Endometrial microvascular endothelial cells (primary cell): ENCODE results near the gene ASAH2. TPM values are rescaled to one million over a fixed set of nuclear protein-coding genes. Genes with fewer than 3 reads are reported as not detected.
"Not testable (repeated sequence)": the region's sequence is repeated elsewhere in the genome, so short reads cannot be mapped to it uniquely, and the experiment has no call there.

ENCODE experiments used
- in situ Hi-C: cut with HindIII; loops from 2 replicates; pipeline ENCODE4 v1.10.0; 2017; ENCODE audit warnings: low sequenced_read_pairs, low pct_unique_long_range_greater_than_20kb; ENCODE audit errors: inconsistent ontology term
- total RNA-seq: library from RNA; depleted of rRNA; stranded (reverse); fragments of >200 nt; gene quantifications from one replicate; pipeline ENCODE4 v1.2.3, GENCODE V29; 2015; ENCODE audit errors: inconsistent ontology term

ASAH2 gene
- 0.65 TPM for total RNA-seq

DNA sequence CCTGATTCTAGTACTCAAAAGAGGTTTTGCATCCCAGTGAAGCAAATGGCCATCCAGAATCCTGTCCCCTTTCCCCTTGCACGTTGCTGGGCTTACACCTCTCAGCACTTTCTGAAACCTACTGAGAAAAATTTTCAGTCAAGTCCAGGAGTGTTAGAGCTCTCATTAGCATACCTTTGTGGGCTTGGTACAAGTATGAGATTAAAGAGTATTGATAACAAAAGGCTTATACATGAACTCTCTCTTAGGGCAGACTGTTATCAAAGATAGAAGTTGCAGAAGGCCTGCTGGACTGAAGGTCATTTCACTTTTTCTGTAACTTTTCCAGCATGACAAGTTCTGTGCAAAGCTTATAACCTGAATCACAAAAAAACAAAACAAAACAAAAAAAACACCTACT is at the start of gene ASAH2:
Gene ASAH2, minus strand, starts transcription at position 123 of the 400 bp plus-strand sequence. CDS start 2,906 bp downstream, outside the sequence.
- in situ Hi-C loops: no loop called here

DNA sequence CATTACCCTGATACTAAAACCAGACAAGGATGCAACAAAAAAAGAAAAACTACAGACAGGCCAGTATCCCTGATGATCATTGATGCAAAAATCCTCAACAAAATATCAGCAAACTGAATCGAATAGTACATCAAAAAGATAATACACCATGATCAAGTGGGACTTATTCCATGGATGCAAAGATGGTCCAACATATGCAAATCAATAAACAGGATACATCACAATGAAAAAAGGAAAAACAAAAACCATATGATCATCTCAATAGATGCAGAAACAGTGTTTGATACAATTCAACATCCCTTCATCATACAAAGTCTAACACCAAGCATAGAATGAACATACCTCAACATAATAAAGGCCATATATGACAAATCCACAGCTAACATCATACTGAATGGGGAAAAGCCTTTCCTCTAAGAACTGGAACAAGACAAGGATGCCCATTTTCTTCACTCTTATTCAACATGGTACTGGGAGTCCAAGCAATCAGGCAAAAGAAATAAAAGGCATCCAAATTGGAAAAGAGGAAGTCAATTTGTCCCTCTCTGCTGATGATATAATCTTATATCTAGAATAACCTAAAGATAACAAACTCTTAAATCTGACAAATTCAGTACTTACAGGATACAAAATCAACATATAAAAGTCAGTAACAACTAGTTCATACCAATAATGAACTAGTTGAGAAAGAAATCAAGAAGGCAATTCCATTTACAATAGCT is 48.8 kb upstream of the ASAH2 start:
- in situ Hi-C loops: no loop called here

DNA sequence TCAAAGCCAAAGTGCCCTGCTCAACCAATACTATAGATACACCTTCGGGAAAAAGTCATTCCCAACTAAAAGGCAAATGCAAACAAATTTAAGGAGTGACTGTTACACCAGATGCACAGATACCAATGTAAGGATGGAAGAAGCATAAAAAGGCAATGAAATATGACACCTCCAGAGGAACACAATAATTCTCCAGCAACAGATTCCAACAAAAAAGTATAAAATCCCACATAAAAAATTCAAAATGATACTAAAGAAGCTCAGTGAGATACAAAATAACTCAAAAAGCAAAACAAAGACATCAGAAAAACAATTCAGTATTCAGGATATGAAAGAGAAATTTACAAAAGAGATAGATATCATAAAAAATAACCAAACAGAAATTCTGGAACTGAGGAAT is 44.1 kb upstream of the ASAH2 start:
- in situ Hi-C loops: no loop called here

GRCh38 chr10:50294582-50294981 is 43.3 kb upstream of the ASAH2 start:
- in situ Hi-C loops: no loop called here

- in situ Hi-C loops: no loop called here
Observed at GRCh38 chr10:50293513-50294313, 42.4 kb upstream of the ASAH2 start.

DNA sequence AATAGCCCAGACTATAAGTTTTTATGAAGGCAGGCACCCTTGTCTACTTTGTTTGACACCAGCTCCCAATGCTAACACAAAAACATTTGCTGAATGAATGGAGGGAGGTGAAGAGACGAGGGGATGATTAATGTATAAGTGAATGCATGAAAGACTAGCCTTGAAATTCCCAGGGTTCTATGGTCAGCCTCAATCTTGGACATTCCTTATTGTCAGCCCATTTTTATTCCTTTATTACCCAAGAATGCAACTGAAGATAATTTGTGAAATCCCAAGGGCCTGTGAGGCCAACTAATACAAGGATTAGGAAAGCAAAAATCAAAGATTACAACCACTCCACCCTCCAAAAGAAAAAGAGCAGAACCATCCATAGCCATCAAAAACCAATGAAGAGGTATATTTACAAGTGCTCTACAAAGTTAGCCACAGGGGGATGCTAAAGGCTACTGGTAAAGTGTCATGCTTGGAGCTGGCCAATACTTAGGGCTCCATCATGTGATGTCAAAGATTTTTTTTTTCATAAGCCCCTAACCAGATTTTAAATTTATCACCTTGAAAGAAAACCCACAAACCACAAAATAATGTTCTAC is 40.0 kb upstream of the ASAH2 start:
- in situ Hi-C loops: no loop called here

GRCh38 chr10:50289196-50289595 is 37.9 kb upstream of the ASAH2 start:
- in situ Hi-C loops: no loop called here

GRCh38 chr10:50286996-50287803 is 35.9 kb upstream of the ASAH2 start:
- in situ Hi-C loops: no loop called here

- in situ Hi-C loops: no loop called here
Observed at GRCh38 chr10:50286517-50286916, 35.2 kb upstream of the ASAH2 start.

GRCh38 chr10:50281967-50282522 is 30.7 kb upstream of the ASAH2 start:
- in situ Hi-C loops: no loop called here

DNA sequence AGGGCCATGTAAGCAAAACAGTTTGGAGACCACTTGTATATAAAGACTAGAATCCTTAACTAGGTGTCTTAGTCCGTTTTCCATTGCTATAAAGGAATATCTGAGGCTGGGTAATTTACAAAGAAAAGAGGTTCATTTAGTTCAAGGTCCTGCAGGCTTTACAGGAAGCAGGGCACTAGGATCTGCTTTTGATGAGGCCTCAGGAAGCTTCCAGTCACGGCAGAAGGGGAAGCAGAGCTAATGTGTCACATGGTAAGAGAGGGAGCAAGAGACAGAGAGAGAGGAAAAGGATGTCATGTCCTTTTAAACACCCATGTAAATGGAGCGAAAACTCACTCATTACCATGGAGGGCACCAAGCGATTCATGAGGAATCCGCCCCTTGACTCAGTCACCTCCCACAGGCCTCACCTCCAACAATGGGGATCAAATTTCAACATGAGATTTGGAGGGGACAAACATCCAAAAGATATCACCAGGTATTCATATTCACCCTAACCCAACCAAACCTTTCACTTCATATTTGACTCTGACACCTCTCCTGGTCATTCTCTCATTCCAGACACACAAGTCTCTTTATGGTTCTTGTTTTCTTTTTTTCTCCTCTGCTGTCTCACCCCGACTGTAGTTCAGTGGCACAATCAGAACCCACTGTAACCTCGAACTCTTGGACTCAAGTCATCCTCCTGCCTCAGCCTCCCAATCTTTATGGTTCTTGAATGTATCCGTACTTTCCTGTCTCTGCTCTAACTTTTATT is 30.1 kb upstream of the ASAH2 start:
- in situ Hi-C loops: no loop called here

GRCh38 chr10:50280049-50280841 is 28.9 kb upstream of the ASAH2 start:
- in situ Hi-C loops: no loop called here

DNA sequence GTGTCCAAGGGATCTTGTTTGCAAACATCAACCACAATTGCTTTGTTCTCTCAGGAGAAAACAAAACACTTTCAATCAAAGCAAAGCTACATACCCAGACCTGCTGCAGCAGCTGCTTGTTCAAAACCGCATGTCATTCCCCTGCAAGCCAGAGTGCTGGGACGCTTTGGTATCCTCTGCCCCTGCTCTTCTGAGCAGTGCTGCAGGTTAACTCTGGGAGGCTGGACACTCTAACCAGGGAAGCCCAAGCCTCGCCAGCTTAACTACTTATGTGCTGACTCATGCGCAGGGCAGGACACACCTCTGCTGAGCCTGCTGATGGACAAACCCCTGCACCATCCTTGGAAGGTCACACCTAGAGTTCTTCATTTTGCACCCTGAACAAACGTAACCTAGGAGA is 28.2 kb upstream of the ASAH2 start:
- in situ Hi-C loops: no loop called here

- in situ Hi-C loops: no loop called here
Observed at GRCh38 chr10:50275650-50276235, 24.4 kb upstream of the ASAH2 start.

DNA sequence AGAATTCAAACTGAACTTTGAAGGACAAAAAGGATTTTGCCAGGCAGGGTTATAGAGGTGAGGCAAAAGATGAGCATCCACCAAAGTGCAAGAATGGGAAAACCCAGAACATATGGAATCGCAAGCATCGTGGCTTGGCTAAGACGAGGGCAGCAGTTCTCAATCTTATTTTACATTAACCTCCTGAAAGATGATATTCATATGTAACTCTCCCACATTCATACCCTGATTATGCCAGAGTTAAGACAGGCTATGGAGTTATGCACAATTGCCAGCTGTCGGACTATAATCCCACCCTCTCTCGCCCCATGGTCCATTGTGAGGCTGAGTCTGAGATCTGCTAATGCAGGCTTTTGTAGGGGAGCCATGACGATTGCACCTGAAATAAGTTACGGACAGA is 21.2 kb upstream of the ASAH2 start:
- in situ Hi-C loops: no loop called here

DNA sequence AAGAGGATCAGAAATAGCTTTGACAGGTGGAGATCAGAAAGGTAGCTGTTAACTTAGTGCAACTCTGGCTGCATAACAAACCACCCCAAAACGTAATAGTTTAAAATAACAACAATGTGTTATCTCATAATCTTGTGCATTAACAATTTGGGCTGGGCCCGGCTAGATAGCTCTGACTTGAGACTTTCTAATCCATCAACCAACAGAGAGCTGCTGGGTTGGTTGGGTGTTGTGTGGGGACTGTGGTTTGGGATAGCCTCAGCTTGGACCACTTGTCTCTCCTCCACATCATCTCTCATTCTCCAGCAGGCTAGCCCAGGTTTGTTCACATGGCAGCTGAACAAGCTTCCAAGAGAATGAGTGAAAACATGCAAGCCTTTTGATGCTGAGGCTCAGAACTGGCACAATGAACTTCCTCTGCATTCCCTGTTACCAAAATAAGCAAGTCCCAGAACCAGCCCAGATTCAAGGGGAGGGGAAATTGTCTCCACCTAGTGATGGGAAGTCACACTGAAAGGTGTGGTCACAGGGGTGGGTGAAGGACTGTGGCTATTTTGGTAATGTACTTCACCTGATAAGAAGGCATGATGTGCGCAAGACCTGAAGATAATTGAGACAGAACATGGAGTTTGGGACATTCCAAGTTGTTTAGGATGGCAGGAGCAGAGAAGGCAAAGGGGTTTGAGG is 20.4 kb upstream of the ASAH2 start:
- in situ Hi-C loops: no loop called here

- in situ Hi-C loops: not testable (repeated sequence)
Observed at GRCh38 chr10:50267877-50268276, 16.6 kb upstream of the ASAH2 start.
